Measurements from ENCODE around the gene SAP25. TPM values are rescaled to one million over a fixed set of nuclear protein-coding genes. Genes with fewer than 3 reads are reported as not detected.
"Not testable (repeated sequence)": the region's sequence is repeated elsewhere in the genome, so short reads cannot be mapped to it uniquely, and the experiment has no call there.

Gene SAP25
- total RNA-seq, 2 donors from 2014 or later = 2.5 to 19.5 TPM

DNA sequence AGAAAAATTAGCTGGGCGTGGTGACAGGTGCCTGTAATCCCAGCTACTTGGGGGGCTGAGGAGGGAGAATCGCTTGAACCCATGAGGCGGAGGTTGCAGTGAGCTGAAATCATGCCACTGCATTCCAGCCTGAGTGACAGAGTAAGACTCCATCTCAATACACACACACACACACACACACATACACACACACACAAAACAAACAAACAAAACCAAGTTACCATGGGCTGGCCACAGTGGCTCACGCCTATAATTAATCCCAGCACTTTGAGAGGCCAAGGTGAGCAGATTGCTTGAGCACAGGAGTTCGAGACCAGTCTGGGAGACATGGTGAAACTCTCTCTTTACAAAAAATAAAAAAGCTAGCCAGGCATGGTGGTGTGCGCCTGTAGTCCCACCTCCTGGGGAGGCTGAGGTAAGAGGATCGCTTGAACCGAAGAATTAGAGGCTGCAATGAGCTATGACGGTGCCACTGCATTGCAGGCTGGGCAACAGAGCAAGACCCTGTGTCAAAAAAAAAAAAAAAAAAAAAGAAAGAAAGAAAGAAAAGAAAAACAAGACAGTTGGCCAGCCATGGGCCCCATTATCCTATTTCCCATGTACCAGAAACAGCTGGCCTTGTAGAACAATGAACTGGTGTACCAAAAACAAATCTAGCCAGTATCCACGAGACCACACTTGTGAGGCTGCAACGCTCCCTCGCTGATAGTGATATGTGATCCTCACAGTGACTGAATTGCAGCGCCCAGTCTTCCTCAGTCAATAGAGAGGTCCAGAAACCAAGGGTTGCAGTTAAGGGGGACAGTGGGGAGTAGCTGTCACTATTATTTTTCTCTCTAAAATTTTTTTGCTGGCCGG, 41.3 kb downstream of the SAP25 start:
- 83% methylated on average over 14 of the region's 14 CpGs for WGBS
- Histone ChIP-seq H3K9me3 (no peaks in the 10 kb centered on the region), H3K36me3 (no peaks in the 10 kb centered on the region), H3K4me3 (no peak overlapping the region), H3K27ac (no peak overlapping the region), H3K4me1 (replicated peaks) (no peaks in the 10 kb centered on the region), H3K27me3 (replicated peaks; ENCODE audit: insufficient read depth) (no peaks in the 10 kb centered on the region)
- intact Hi-C loops (cut with DNase I) = no loop called here
- no peak for TF ChIP-seq POLR2AphosphoS5 (IDR thresholded peaks at IDR 0.05)
- TF ChIP-seq, protein P1, sequence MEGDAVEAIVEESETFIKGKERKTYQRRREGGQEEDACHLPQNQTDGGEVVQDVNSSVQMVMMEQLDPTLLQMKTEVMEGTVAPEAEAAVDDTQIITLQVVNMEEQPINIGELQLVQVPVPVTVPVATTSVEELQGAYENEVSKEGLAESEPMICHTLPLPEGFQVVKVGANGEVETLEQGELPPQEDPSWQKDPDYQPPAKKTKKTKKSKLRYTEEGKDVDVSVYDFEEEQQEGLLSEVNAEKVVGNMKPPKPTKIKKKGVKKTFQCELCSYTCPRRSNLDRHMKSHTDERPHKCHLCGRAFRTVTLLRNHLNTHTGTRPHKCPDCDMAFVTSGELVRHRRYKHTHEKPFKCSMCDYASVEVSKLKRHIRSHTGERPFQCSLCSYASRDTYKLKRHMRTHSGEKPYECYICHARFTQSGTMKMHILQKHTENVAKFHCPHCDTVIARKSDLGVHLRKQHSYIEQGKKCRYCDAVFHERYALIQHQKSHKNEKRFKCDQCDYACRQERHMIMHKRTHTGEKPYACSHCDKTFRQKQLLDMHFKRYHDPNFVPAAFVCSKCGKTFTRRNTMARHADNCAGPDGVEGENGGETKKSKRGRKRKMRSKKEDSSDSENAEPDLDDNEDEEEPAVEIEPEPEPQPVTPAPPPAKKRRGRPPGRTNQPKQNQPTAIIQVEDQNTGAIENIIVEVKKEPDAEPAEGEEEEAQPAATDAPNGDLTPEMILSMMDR (IDR thresholded peaks at IDR 0.05) = no peak
- TF ChIP-seq POLR2A (IDR thresholded peaks at IDR 0.05) = no peak
- DNase-seq (ENCODE audit: low spot score) = no peak

DNA sequence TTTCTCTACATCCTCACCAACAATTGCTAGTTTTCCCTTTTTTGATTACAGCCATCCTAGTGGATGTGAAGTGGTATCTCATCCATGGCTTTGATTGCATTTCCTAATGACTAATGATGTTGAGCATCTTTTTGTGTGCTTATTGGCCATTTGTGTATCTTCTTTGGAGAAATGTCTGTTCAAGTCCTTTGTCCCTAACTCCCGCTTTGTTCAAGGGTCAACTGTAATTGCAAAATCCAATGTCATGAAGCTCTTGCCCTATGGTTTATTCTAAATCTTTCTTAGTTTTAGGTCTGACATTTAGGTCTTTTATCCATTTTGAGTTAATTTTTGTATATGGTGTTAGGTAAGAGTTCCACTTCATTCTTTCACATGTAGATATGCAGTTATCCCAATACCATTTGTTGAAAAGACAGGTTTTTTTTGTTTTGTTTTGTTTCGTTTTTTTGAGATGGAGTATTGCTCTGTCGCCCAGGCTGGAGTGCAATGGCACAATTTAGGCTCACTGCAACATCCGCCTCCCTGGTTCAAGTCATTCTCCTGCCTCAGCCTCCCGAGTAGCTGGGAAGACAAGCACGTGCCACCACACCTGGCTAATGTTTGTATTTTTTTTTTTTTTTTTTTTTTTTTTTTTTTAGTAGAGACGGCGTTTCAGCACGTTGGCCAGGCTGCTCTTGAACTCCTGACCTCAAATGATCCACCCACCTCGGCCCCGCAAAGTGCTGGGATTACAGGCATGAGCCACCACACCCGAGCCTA, 45.4 kb downstream of the SAP25 start:
- H3K27ac ChIP-seq; H3K4me3 ChIP-seq; intact Hi-C loops (cut with DNase I); H3K4me1 ChIP-seq (replicated peaks); DNase-seq (ENCODE audit: low spot score); H3K27me3 ChIP-seq (replicated peaks; ENCODE audit: insufficient read depth); H3K36me3 ChIP-seq; H3K9me3 ChIP-seq: not testable (repeated sequence)
- WGBS = 75% methylated on average over 12 of the region's 12 CpGs

DNA sequence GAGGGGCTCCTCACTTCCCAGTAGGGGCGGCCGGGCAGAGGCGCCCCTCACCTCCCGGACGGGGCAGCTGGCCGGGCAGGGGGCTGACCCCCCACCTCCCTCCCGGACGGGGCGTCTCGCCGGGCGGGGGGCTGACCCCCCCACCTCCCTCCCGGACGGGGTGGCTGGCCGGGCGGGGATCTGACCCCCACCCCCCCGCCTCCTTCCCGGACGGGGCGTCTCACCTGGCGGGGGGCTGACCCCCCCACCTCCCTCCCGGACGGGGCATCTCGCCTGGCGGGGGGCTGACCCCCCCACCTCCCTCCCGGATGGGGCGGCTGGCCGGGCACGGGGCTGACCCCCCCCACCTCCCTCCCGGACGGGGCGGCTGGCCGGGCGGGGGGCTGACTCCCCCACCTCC, 50.5 kb downstream of the SAP25 start:
- no CpG with 5 or more reads among the region's 34 CpGs for WGBS
- H3K27ac ChIP-seq; H3K4me3 ChIP-seq; H3K9me3 ChIP-seq; intact Hi-C loops (cut with DNase I); H3K36me3 ChIP-seq; DNase-seq (ENCODE audit: low spot score); H3K27me3 ChIP-seq (replicated peaks; ENCODE audit: insufficient read depth); H3K4me1 ChIP-seq (replicated peaks): not testable (repeated sequence)

Small RNAs within 50 kb of the gene (small RNA-seq; reads per million reads assigned to genes)
- gene RN7SL416P (0 to 0.09 reads per million in 2 donors), gene SAP25 (0 reads per million in 2 donors)

Other genes with a start within 250 kb of the SAP25 start
- 100 to 1,000 TPM in 1 of 2 donors, 10 to 100 TPM in 1; 72.4 to 120 TPM for gene PILRB, start 215.8 kb downstream of the SAP25 start, total RNA-seq
- 10 to 100 TPM in 1 of 2 donors, 1 to 10 TPM in 1; 4.9 to 11.9 TPM for gene PILRA, start 200.4 kb downstream of the SAP25 start, total RNA-seq
- gene ZCWPW1, start 145.2 kb downstream of the SAP25 start, total RNA-seq = 10 to 100 TPM in 1 of 2 donors, 1 to 10 TPM in 1; 5.5 to 34.6 TPM
- 10 to 100 TPM; 24.2 to 62.8 TPM for gene MEPCE, start 144.1 kb downstream of the SAP25 start, total RNA-seq
- gene PPP1R35, start 137.4 kb downstream of the SAP25 start, total RNA-seq = 10 to 100 TPM; 44.1 to 60.5 TPM
- 10 to 100 TPM in 1 of 2 donors, not detected in 1; 11.9 TPM for gene SPACDR, start 109.6 kb downstream of the SAP25 start, total RNA-seq
- gene TSC22D4, start 94.7 kb downstream of the SAP25 start, total RNA-seq = 100 to 1,000 TPM in 1 of 2 donors, 10 to 100 TPM in 1; 77.6 to 152 TPM
- gene NYAP1, start 90.0 kb downstream of the SAP25 start, total RNA-seq = 10 to 100 TPM in 1 of 2 donors, under 1 TPM in 1; 0.73 to 16.9 TPM
- gene AGFG2, start 34.7 kb downstream of the SAP25 start, total RNA-seq = 10 to 100 TPM; 33.0 to 94.9 TPM
- 100 to 1,000 TPM in 1 of 2 donors, 10 to 100 TPM in 1; 66.8 to 202 TPM for gene LRCH4, start 12.2 kb upstream of the SAP25 start, total RNA-seq
- 1 to 10 TPM; 2.3 to 9.7 TPM for gene FBXO24, start 12.4 kb upstream of the SAP25 start, total RNA-seq
- gene PCOLCE, start 28.5 kb upstream of the SAP25 start, total RNA-seq = 10 to 100 TPM; 11.8 to 49.5 TPM
- 10 to 100 TPM; 20.1 to 36.1 TPM for gene MOSPD3, start 38.6 kb upstream of the SAP25 start, total RNA-seq
- gene TFR2, start 67.7 kb upstream of the SAP25 start, total RNA-seq = 1 to 10 TPM in 1 of 2 donors, under 1 TPM in 1; 0.59 to 2.3 TPM
- gene ACTL6B, start 82.5 kb upstream of the SAP25 start, total RNA-seq = 1 to 10 TPM in 1 of 2 donors, not detected in 1; 2.4 TPM
- gene GNB2, start 99.8 kb upstream of the SAP25 start, total RNA-seq = 100 to 1,000 TPM; 376 to 417 TPM
- gene GIGYF1, start 120.3 kb upstream of the SAP25 start, total RNA-seq = 10 to 100 TPM; 37.0 to 82.2 TPM
- 10 to 100 TPM; 41.4 to 45.2 TPM for gene POP7, start 132.2 kb upstream of the SAP25 start, total RNA-seq
- gene EPO, start 146.6 kb upstream of the SAP25 start, total RNA-seq = 1 to 10 TPM in 1 of 2 donors, not detected in 1; 1.6 TPM
- gene ZAN, start 159.7 kb upstream of the SAP25 start, total RNA-seq = under 1 TPM in 1 of 2 donors, not detected in 1; 0.17 TPM

All from prostate gland (tissue), 2 donors.